Measurements from ENCODE around the gene RDH5. TPM values are rescaled to one million over a fixed set of nuclear protein-coding genes. Genes with fewer than 3 reads are reported as not detected.

RDH5 gene
- total and polyA plus RNA-seq, 2 donors = 1.8 to 7.6 TPM

- Histone ChIP-seq H3K4me1 (ENCODE audit: control insufficient read depth in 2 of 2, insufficient read depth in 2 of 2, low read length in 2 of 2) (peaks cover 7 to 40% of the 10 kb centered on the region in 2 donors), H3K9me3 (ENCODE audit: control insufficient read depth in 2 of 2, insufficient read depth in 1 of 2, low read length in 1 of 2) (no peaks in the 10 kb centered on the region), H3K4me3 (ENCODE audit: low read length in 2 of 2) (peak overlapping the region; percentile 67 to 73), H3K27ac (ENCODE audit: low read depth in 1 of 2, low read length in 1 of 2) (peak overlapping the region; percentile 91 to 93), H3K36me3 (ENCODE audit: control insufficient read depth in 2 of 2, insufficient read depth in 2 of 2, low read length in 1 of 2) (peaks cover 0 to 5% of the 10 kb centered on the region in 2 donors), H3K27me3 (ENCODE audit: control insufficient read depth in 2 of 2, insufficient read depth in 1 of 2, low read length in 1 of 2) (peaks cover 0 to 12% of the 10 kb centered on the region in 2 donors)
- 3% methylated on average over 19 of the region's 19 CpGs for WGBS
- DNase-seq (ENCODE audit: low read depth in 6 of 9, low spot score in 9 of 9) = peak in 3 of 9 donors; percentile 47 to 71 (median 54)
Measured at GRCh38 chr12:55729819-55730818, 9.9 kb downstream of the RDH5 start.

GRCh38 chr12:55732288-55732687 lies 12.1 kb downstream of the RDH5 start:
- peaks cover 0 to 12% of the 10 kb centered on the region in 2 donors for H3K27me3 ChIP-seq (ENCODE audit: control insufficient read depth in 2 of 2, insufficient read depth in 1 of 2, low read length in 1 of 2)
- H3K4me1 ChIP-seq (ENCODE audit: control insufficient read depth in 2 of 2, insufficient read depth in 2 of 2, low read length in 2 of 2) = peaks cover 7 to 43% of the 10 kb centered on the region in 2 donors
- DNase-seq (ENCODE audit: low read depth in 6 of 9, low spot score in 9 of 9) = no peak
- WGBS = 95% methylated on average over 4 of the region's 4 CpGs
- no peaks in the 10 kb centered on the region for H3K9me3 ChIP-seq (ENCODE audit: control insufficient read depth in 2 of 2, insufficient read depth in 1 of 2, low read length in 1 of 2)
- no peak overlapping the region for H3K4me3 ChIP-seq (ENCODE audit: low read length in 2 of 2)
- H3K27ac ChIP-seq (ENCODE audit: low read depth in 1 of 2, low read length in 1 of 2) = peak overlapping the region in 1 of 2 donors; percentile 55
- no peaks in the 10 kb centered on the region for H3K36me3 ChIP-seq (ENCODE audit: control insufficient read depth in 2 of 2, insufficient read depth in 2 of 2, low read length in 1 of 2)

- no peak for DNase-seq (ENCODE audit: low read depth in 6 of 9, low spot score in 9 of 9)
- WGBS = 96% methylated on average over 14 of the region's 14 CpGs
- Histone ChIP-seq H3K4me1 (ENCODE audit: control insufficient read depth in 2 of 2, insufficient read depth in 2 of 2, low read length in 2 of 2) (peaks cover 13 to 43% of the 10 kb centered on the region in 2 donors), H3K27me3 (ENCODE audit: control insufficient read depth in 2 of 2, insufficient read depth in 1 of 2, low read length in 1 of 2) (peaks cover 0 to 7% of the 10 kb centered on the region in 2 donors), H3K4me3 (ENCODE audit: low read length in 2 of 2) (no peak overlapping the region), H3K27ac (ENCODE audit: low read depth in 1 of 2, low read length in 1 of 2) (no peak overlapping the region), H3K36me3 (ENCODE audit: control insufficient read depth in 2 of 2, insufficient read depth in 2 of 2, low read length in 1 of 2) (no peaks in the 10 kb centered on the region), H3K9me3 (ENCODE audit: control insufficient read depth in 2 of 2, insufficient read depth in 1 of 2, low read length in 1 of 2) (no peaks in the 10 kb centered on the region)
Measured at GRCh38 chr12:55733021-55733555, 12.9 kb downstream of the RDH5 start.

- Histone ChIP-seq H3K9me3 (ENCODE audit: control insufficient read depth in 2 of 2, insufficient read depth in 1 of 2, low read length in 1 of 2) (no peaks in the 10 kb centered on the region), H3K36me3 (ENCODE audit: control insufficient read depth in 2 of 2, insufficient read depth in 2 of 2, low read length in 1 of 2) (no peaks in the 10 kb centered on the region), H3K4me1 (ENCODE audit: control insufficient read depth in 2 of 2, insufficient read depth in 2 of 2, low read length in 2 of 2) (peaks cover 9 to 44% of the 10 kb centered on the region in 2 donors), H3K4me3 (ENCODE audit: low read length in 2 of 2) (no peak overlapping the region), H3K27me3 (ENCODE audit: control insufficient read depth in 2 of 2, insufficient read depth in 1 of 2, low read length in 1 of 2) (no peaks in the 10 kb centered on the region), H3K27ac (ENCODE audit: low read depth in 1 of 2, low read length in 1 of 2) (no peak overlapping the region)
- DNase-seq (ENCODE audit: low read depth in 6 of 9, low spot score in 9 of 9) = no peak
- 93% methylated on average over 2 of the region's 2 CpGs for WGBS
Measured at GRCh38 chr12:55733858-55734257, 13.7 kb downstream of the RDH5 start.

GRCh38 chr12:55734595-55734994 lies 14.4 kb downstream of the RDH5 start:
- H3K4me1 ChIP-seq (ENCODE audit: control insufficient read depth in 2 of 2, insufficient read depth in 2 of 2, low read length in 2 of 2) = peaks cover 9 to 38% of the 10 kb centered on the region in 2 donors
- no peak for DNase-seq (ENCODE audit: low read depth in 6 of 9, low spot score in 9 of 9)
- H3K27ac ChIP-seq (ENCODE audit: low read depth in 1 of 2, low read length in 1 of 2) = no peak overlapping the region
- no peaks in the 10 kb centered on the region for H3K36me3 ChIP-seq (ENCODE audit: control insufficient read depth in 2 of 2, insufficient read depth in 2 of 2, low read length in 1 of 2)
- H3K9me3 ChIP-seq (ENCODE audit: control insufficient read depth in 2 of 2, insufficient read depth in 1 of 2, low read length in 1 of 2) = no peaks in the 10 kb centered on the region
- WGBS = 97% methylated on average over 3 of the region's 3 CpGs
- H3K4me3 ChIP-seq (ENCODE audit: low read length in 2 of 2) = no peak overlapping the region
- H3K27me3 ChIP-seq (ENCODE audit: control insufficient read depth in 2 of 2, insufficient read depth in 1 of 2, low read length in 1 of 2) = no peaks in the 10 kb centered on the region

GRCh38 chr12:55736076-55736475 lies 15.9 kb downstream of the RDH5 start:
- H3K9me3 ChIP-seq (ENCODE audit: control insufficient read depth in 2 of 2, insufficient read depth in 1 of 2, low read length in 1 of 2) = no peaks in the 10 kb centered on the region
- H3K4me1 ChIP-seq (ENCODE audit: control insufficient read depth in 2 of 2, insufficient read depth in 2 of 2, low read length in 2 of 2) = peaks cover 7 to 24% of the 10 kb centered on the region in 2 donors
- no peak overlapping the region for H3K4me3 ChIP-seq (ENCODE audit: low read length in 2 of 2)
- WGBS = 97% methylated on average over 3 of the region's 3 CpGs
- no peaks in the 10 kb centered on the region for H3K27me3 ChIP-seq (ENCODE audit: control insufficient read depth in 2 of 2, insufficient read depth in 1 of 2, low read length in 1 of 2)
- H3K27ac ChIP-seq (ENCODE audit: low read depth in 1 of 2, low read length in 1 of 2) = no peak overlapping the region
- no peak for DNase-seq (ENCODE audit: low read depth in 6 of 9, low spot score in 9 of 9)
- no peaks in the 10 kb centered on the region for H3K36me3 ChIP-seq (ENCODE audit: control insufficient read depth in 2 of 2, insufficient read depth in 2 of 2, low read length in 1 of 2)

GRCh38 chr12:55736780-55737580 lies 16.8 kb downstream of the RDH5 start:
- peak overlapping the region; percentile 26 to 87 for H3K27ac ChIP-seq (ENCODE audit: low read depth in 1 of 2, low read length in 1 of 2)
- H3K4me3 ChIP-seq (ENCODE audit: low read length in 2 of 2) = no peak overlapping the region
- no peaks in the 10 kb centered on the region for H3K9me3 ChIP-seq (ENCODE audit: control insufficient read depth in 2 of 2, insufficient read depth in 1 of 2, low read length in 1 of 2)
- 78% methylated on average over 6 of the region's 6 CpGs for WGBS
- no peaks in the 10 kb centered on the region for H3K27me3 ChIP-seq (ENCODE audit: control insufficient read depth in 2 of 2, insufficient read depth in 1 of 2, low read length in 1 of 2)
- H3K4me1 ChIP-seq (ENCODE audit: control insufficient read depth in 2 of 2, insufficient read depth in 2 of 2, low read length in 2 of 2) = peaks cover 7 to 28% of the 10 kb centered on the region in 2 donors
- no peaks in the 10 kb centered on the region for H3K36me3 ChIP-seq (ENCODE audit: control insufficient read depth in 2 of 2, insufficient read depth in 2 of 2, low read length in 1 of 2)
- DNase-seq (ENCODE audit: low read depth in 6 of 9, low spot score in 9 of 9) = peak in 3 of 9 donors; percentile 37 to 73 (median 57)

GRCh38 chr12:55737581-55738122 lies 17.5 kb downstream of the RDH5 start:
- Histone ChIP-seq H3K4me3 (ENCODE audit: low read length in 2 of 2) (peak overlapping the region; percentile 63 to 68), H3K36me3 (ENCODE audit: control insufficient read depth in 2 of 2, insufficient read depth in 2 of 2, low read length in 1 of 2) (no peaks in the 10 kb centered on the region), H3K9me3 (ENCODE audit: control insufficient read depth in 2 of 2, insufficient read depth in 1 of 2, low read length in 1 of 2) (no peaks in the 10 kb centered on the region), H3K27ac (ENCODE audit: low read depth in 1 of 2, low read length in 1 of 2) (peak overlapping the region; percentile 43 to 87), H3K27me3 (ENCODE audit: control insufficient read depth in 2 of 2, insufficient read depth in 1 of 2, low read length in 1 of 2) (no peaks in the 10 kb centered on the region), H3K4me1 (ENCODE audit: control insufficient read depth in 2 of 2, insufficient read depth in 2 of 2, low read length in 2 of 2) (peaks cover 10 to 35% of the 10 kb centered on the region in 2 donors)
- WGBS = 36% methylated on average over 4 of the region's 4 CpGs
- no peak for DNase-seq (ENCODE audit: low read depth in 6 of 9, low spot score in 9 of 9)
